ENCODE results near the gene TBC1D1. TPM values are rescaled to one million over a fixed set of nuclear protein-coding genes. Genes with fewer than 3 reads are reported as not detected.

The TBC1D1 gene
- total and polyA plus RNA-seq, 2 experiments from 2014 or later: 53.9 to 151 TPM

- H3K4me1 ChIP-seq (ENCODE audit: insufficient read depth): peaks cover 28% of the 10 kb centered on the region
- Mint-ChIP-seq H3K27ac (no peak overlapping the region), H3K36me3 (ENCODE audit: low read depth) (peaks cover 17% of the 10 kb centered on the region), H3K27me3 (ENCODE audit: insufficient read depth, low read depth, poor library complexity) (peaks cover 34% of the 10 kb centered on the region), H3K4me1 (peaks cover 51% of the 10 kb centered on the region), H3K9me3 (no peaks in the 10 kb centered on the region; the same call in 2 of the 3 replicates), H3K4me3 (no peak overlapping the region)
- H3K9me2 ChIP-seq (ENCODE audit: insufficient read depth): no peaks in the 10 kb centered on the region
- DNase-seq (ENCODE audit: low spot score) (no peak), ATAC-seq (no peak)
- no peak overlapping the region for H3K27ac ChIP-seq (ENCODE audit: low read depth)
- H3K36me3 ChIP-seq (ENCODE audit: insufficient read depth): peaks cover 3% of the 10 kb centered on the region; the same call in 1 of the 2 replicates
- H2AFZ ChIP-seq: no peak overlapping the region
- peaks cover 45% of the 10 kb centered on the region for H3K27me3 ChIP-seq (ENCODE audit: insufficient read depth)
- H3K4me2 ChIP-seq: no peak overlapping the region
- H3F3A ChIP-seq (replicated peaks; ENCODE audit: low read depth): no peaks in the 10 kb centered on the region
- TF ChIP-seq EZH2phosphoT487 (IDR thresholded peaks at IDR 0.05; ENCODE audit: unreplicated experiment) (no peak), ZNF114 (CRISPR knock-in tag; IDR thresholded peaks at IDR 0.05) (no peak), POLR2AphosphoS5 (IDR thresholded peaks at IDR 0.05; ENCODE audit: low read depth) (no peak), CTCF (conservative IDR thresholded peaks at IDR 0.05; ENCODE audit: low read depth in 2 of 2) (no peak), ETS1 (IDR thresholded peaks at IDR 0.05) (no peak), JUNB (IDR thresholded peaks at IDR 0.05; ENCODE audit: unreplicated experiment) (no peak), NANOG (IDR thresholded peaks at IDR 0.05; ENCODE audit: borderline replicate concordance) (no peak), ZNF462 (CRISPR knock-in tag; IDR thresholded peaks at IDR 0.05) (no peak), ZNF331 (CRISPR knock-in tag; IDR thresholded peaks at IDR 0.05; ENCODE audit: low read depth) (no peak), STAT1 (IDR thresholded peaks at IDR 0.05; ENCODE audit: unreplicated experiment) (no peak), REST (IDR thresholded peaks at IDR 0.05; ENCODE audit: unreplicated experiment) (no peak), EZH2 (IDR thresholded peaks at IDR 0.05; ENCODE audit: low read depth, unreplicated experiment) (no peak), CREB1 (CRISPR knock-in tag; IDR thresholded peaks at IDR 0.05; ENCODE audit: low read depth) (no peak)
- no peak overlapping the region for H3K4me3 ChIP-seq
- H3K79me2 ChIP-seq (replicated peaks; ENCODE audit: insufficient read depth): no peaks in the 10 kb centered on the region
- peaks cover 19% of the 10 kb centered on the region for H4K20me1 ChIP-seq (replicated peaks; ENCODE audit: insufficient read depth)
Observed at GRCh38 chr4:38125816-38126215, 234.9 kb downstream of the TBC1D1 start.

All from GM23338 (cell line).